ENCODE results near the gene MVB12A. TPM values are rescaled to one million over a fixed set of nuclear protein-coding genes. Genes with fewer than 3 reads are reported as not detected.
A peak's percentile ranks its signal among the peaks of the same experiment; 100 is the strongest.

The MVB12A gene
- polyA plus RNA-seq, 2 of the 4 experiments (the other 2 are of a cell fraction), result 19.1 to 30.2 TPM

- TF ChIP-seq MAX (IDR thresholded peaks at IDR 0.05), result peak; percentile 85
- no peak for TF ChIP-seq CHD2 (IDR thresholded peaks at IDR 0.05; ENCODE audit: low read length, partially characterized antibody)
- TF ChIP-seq RARB (CRISPR knock-in tag; IDR thresholded peaks at IDR 0.05), result no peak
- no peak for TF ChIP-seq ZNF302 (CRISPR knock-in tag; IDR thresholded peaks at IDR 0.05)
- no peak for TF ChIP-seq HOXB5 (CRISPR knock-in tag; IDR thresholded peaks at IDR 0.05)
- TF ChIP-seq ELK1 (IDR thresholded peaks at IDR 0.05; ENCODE audit: low read depth, low read length), result no peak
- TF ChIP-seq TFCP2L1 (CRISPR knock-in tag; IDR thresholded peaks at IDR 0.05), result no peak
- TF ChIP-seq USF2 (IDR thresholded peaks at IDR 0.05), result peak; percentile 31; the same call in 1 of the 2 replicates
- TF ChIP-seq NPAS2 (CRISPR knock-in tag; IDR thresholded peaks at IDR 0.05; ENCODE audit: borderline replicate concordance), result no peak
- no peak for TF ChIP-seq TP53 (CRISPR knock-in tag; IDR thresholded peaks at IDR 0.05)
- no peak for TF ChIP-seq NFE2L2 (conservative IDR thresholded peaks at IDR 0.05; ENCODE audit: low read length)
- 0 out of 2 replicates have a peak, but pooled peaks have one; percentile 22 for TF ChIP-seq PBX3 (IDR thresholded peaks at IDR 0.05)
- TF ChIP-seq BCL3 (IDR thresholded peaks at IDR 0.05), result 0 out of 3 replicates have a peak, but pooled peaks have one; percentile 35
- TF ChIP-seq RCOR1 (IDR thresholded peaks at IDR 0.05; ENCODE audit: low read depth, low read length), result no peak
- no peak for TF ChIP-seq HOXA7 (CRISPR knock-in tag; IDR thresholded peaks at IDR 0.05)
- no peak for TF ChIP-seq POLR2AphosphoS2 (conservative IDR thresholded peaks at IDR 0.05; ENCODE audit: low read length)
- no peak for TF ChIP-seq JUNB (IDR thresholded peaks at IDR 0.05)
- peak; percentile 25; the same call in 1 of the 2 replicates for TF ChIP-seq POLR2A (IDR thresholded peaks at IDR 0.05; ENCODE audit: low read length)
- no peak for TF ChIP-seq KDM1A (IDR thresholded peaks at IDR 0.05; ENCODE audit: low read depth)
- TF ChIP-seq NR3C1 (IDR thresholded peaks at IDR 0.05), result no peak
- no peak for TF ChIP-seq MYC (IDR thresholded peaks at IDR 0.05; ENCODE audit: borderline replicate concordance, low read length)
- peak; percentile 53 for TF ChIP-seq BHLHE40 (IDR thresholded peaks at IDR 0.05; ENCODE audit: low read depth, low read length)
- no peak for TF ChIP-seq MAZ (IDR thresholded peaks at IDR 0.05; ENCODE audit: borderline replicate concordance, low read depth, low read length)
- no peak; the same call in 1 of the 2 replicates for TF ChIP-seq SREBF2 (IDR thresholded peaks at IDR 0.05)
- no peak for TF ChIP-seq FOSL2 (IDR thresholded peaks at IDR 0.05)
- no peak for TF ChIP-seq FOSL2 (CRISPR knock-in tag; IDR thresholded peaks at IDR 0.05)
- no peak for TF ChIP-seq FOSB (CRISPR knock-in tag; IDR thresholded peaks at IDR 0.05)
- no peak for TF ChIP-seq CBX8 (IDR thresholded peaks at IDR 0.05)
These were observed at the start of gene MVB12A (continued) for GRCh38 chr19:17419621-17420474.
